GM21528 (cell line): ENCODE data around the gene CD38.

Source experiments
- ATAC-seq: cut with Tn5 transposase; IDR thresholded peaks from one replicate; pipeline ENCODE4 v1.9.1; 2021; ENCODE audit warnings: mild to moderate bottlenecking, moderate library complexity; ENCODE audit not compliant: unreplicated experiment, low FRiP score

The CD38 gene

DNA sequence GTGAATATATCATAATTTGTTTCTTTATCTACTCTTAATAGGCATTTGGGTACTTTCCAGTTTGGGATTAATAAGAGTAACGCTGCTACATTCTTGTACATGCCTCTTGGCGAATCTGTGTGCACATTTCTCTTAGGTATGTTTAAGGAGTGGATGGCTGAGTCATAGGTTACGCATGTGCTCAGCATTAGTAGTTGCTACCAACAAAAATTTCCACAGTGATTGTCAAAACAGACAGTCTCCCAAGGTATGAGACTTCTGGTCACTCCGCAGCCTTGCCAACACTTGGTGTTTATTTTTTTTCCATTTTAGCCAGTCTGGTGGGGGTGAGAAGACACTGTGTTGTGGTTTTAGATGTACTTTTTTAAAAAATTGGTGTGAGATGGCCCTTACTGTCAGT is 115.8 kb downstream of the CD38 start:
- no peak for ATAC-seq

DNA sequence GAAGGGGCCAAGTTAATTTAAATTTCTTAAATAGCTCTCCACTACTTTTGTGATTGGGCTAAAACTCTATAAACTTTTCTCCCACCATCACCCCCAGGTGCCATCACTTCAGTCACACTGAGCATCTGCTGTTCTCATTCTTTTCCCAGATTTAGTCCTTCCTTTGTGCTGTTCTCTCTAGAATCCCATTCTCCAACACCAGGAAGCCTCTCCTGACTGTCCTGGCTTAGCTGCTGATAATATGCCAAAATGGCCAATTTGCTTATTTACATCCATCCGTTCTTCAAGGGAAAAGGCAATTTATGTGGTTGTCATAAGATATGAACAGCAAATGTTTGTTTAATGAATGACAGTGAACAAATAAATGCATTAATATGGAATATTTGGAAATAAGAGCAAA is 116.3 kb downstream of the CD38 start:
- ATAC-seq, result no peak

DNA sequence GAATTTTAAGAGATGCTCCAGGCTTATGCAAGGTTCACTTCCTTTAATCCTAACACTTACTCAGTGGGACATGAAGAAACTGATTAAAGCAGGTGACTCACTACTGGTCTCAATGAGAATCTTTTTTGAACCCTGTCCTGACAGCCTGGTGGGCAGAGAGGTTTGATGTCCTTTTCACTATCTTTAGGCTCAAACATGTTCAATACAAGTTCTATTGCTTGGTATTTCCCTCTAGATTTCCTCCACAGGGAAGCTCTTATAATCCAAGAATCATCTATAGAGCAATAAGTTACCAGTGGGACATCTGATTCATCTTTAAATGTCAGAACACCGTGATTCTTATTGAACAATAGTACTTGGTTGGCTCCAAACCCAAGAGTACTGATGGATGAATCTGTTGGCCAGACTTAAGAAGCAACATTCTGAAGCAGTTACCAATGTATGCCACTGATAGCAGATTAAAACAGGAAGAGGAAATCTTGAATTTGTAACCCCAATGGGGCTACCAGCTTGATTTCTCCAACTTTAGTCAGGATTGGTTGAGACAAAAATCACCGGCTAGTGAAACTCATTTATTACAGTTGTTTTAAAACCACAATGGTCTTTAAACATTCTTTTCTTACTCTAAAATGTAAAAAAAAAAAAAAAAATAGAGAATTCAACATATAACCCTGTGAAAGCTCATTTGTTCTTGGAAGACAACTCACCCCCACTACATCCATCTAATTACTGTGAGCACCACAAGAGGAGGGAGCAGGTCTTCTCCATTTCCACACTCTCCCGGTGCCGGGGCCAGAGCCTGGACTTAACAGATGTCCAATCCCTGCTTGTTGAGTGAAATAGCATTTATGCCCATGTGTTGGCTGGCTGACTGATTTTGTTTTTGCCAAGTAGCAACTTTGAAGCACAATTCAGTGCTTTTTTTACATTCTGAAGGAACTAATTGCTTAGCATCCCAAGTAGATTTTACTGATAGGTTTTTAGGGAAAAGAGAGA is 117.1 kb downstream of the CD38 start:
- ATAC-seq, result no peak

GRCh38 chr4:15897577-15897976 is 119.4 kb downstream of the CD38 start:
- no peak for ATAC-seq

GRCh38 chr4:15898902-15899301 is 120.8 kb downstream of the CD38 start:
- ATAC-seq, result no peak

DNA sequence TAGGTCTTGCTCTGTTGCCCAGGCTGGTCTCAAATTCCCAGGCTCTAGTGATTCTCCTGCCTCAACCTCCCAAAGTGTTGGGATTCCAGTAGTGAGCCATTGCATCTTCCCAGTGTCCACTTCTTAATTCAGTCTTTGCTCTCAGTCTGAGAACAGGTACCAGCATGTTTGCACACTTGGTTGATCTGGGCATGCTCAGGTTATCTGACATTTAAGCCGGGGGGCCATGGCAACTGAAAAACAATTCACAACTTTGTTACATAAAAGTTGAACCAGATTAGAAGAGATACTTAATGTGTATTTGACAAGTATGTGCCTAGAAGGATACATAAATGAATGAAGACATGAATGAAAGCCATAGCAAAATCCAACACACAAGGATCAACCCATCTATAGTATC is 121.4 kb downstream of the CD38 start:
- ATAC-seq, result no peak

DNA sequence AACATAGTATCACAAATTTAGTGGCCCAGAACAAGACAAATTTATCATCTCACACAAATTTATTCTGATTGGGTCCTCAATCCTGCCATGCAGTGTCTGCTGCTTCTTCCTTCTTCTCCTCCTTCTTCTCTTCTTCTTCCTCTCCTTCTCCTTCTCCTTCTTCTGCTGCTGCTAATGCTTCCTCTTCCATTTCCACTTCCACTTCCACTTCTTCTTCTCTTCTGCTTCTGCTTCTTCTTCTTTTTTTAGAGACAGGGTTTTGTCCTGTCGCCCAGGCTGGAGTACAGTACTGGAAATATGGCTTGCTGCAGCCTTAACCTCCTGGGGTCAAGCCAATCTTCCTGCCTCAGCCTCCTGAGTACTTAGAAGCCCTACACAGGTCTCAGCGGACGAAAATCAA is 122.9 kb downstream of the CD38 start:
- no peak for ATAC-seq

DNA sequence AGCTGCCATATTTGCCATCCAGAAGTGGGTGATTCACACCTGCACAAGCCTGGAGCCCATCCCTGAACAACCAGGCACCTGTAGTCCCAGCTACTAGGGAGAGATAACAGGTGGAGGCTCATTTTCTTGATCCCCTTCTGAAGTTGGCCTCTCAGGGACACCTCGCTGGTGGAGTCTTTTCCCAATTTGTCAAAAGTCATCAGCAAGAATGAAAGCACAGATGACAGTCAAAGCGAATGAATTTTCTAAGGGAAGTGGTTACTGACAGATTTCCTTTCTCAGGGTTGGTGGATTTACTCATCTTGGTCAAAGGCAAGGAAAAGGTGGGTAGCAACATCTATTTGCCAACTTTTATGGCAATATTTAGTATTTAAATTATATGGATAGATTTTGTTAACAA is 123.9 kb downstream of the CD38 start:
- no peak for ATAC-seq

DNA sequence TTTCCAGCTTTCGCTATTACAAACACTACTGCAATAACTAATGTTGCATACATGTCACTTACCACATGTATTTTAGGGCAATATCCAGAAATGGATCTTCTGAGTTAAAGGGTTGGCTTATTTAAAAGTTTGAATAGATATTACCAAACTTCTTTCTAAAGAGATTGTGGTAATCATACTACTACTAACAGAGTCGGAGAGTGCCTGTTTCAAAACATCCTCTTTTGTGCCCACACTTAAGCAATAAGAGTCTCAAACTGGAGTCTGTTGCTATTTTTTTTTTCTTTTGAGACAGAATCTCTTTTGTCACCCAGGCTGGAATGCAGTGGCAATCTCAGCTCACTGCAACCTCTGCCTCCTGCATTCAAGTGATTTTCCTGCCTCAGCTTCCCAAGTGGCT is 124.6 kb downstream of the CD38 start:
- no peak for ATAC-seq
